Measurements from ENCODE around the gene GPD1.

DNA sequence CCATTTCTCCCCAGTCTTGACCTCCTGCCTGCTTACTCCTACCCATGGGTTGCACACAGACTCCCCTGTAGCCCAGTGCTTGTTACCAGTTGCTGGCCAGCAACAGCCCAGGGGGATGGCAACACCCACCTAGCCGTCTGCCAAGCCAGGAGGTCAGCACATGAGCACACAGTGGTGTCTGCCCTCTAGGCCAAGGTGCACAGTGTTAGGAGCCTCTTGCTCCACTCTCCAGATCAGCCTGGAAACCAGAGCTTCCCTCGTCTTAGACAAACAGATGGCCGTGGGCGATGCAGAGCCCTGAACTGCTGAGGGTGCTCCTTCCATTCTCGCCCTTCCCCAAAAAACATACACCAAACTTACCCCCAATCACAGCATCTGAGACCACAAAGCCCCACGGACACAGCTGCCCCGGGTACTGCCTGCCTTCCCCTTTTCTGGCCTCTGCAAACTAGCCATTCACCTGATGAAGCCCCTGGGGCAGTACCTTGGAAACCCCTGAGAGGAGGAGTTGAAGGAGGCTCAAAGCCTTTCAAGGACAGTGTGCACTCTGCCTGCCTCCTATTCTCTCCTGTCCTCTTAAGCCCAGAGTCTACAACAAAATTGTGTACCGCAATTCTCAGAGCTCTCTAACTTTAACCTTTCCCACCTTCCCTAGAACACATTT lies 1.0 kb upstream of the GPD1 start:
- TF ChIP-seq CTCF (conservative IDR thresholded peaks at IDR 0.05 in 1 of 2, IDR thresholded peaks at IDR 0.05 in 1 of 2; ENCODE audit: extremely low read depth in 1 of 2, insufficient read depth in 1 of 2, low read depth in 1 of 2, low read length in 2 of 2) (no peak), EZH2 (IDR thresholded peaks at IDR 0.05; ENCODE audit: borderline replicate concordance, low read length) (no peak)

Data from mammary epithelial cell (primary cell).